A204.1 (cell line): Measurements from ENCODE around the gene ARFGAP2.
"Not testable (repeated sequence)": the region's sequence is repeated elsewhere in the genome, so short reads cannot be mapped to it uniquely, and the experiment has no call there.

Source experiments
- FAIRE-seq: peaks from 2 replicates; lab custom pipeline; 2012; peaks lifted over from hg19 to GRCh38; lab: Jason Lieb, UNC

Gene ARFGAP2

DNA sequence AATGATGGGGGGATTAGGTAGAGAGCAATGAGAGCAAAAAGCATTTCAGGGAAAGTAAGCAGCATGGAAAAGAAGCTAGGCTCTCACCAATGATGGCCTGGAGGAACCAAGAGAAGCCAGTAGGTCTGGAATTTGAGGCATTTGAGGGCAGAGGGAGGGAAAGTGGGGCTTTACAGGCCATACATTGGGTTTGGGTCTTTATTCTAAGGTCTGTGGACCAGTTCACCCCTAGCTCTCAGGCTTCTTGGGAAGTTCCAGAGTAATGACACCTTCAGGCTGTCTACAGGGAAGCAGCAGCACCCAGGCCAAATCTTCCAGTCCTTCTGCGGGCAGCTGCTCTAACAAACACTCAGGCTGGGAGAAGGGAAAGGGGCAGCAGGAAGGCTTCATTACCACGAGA lies 29.4 kb downstream of the ARFGAP2 start:
- FAIRE-seq = no peak

DNA sequence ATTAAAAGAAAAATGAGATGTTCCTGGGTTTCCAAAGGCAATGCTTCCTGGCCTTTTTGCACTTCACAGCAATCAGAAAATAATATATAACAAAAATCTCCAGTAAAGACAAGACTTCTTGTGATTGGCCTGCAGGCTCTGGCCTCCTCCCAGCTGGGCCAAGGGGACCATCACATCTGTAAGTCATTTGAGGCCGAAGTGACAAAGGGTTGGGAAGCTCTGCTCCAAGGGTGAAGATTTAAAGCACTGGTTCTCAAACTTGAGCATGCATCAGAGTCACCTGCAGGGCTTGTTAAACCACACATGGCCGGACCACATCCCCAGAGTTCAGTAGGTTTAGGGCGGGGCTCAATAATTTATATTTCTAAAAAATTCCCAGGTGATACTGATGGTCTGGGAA lies 32.1 kb downstream of the ARFGAP2 start:
- no peak for FAIRE-seq

DNA sequence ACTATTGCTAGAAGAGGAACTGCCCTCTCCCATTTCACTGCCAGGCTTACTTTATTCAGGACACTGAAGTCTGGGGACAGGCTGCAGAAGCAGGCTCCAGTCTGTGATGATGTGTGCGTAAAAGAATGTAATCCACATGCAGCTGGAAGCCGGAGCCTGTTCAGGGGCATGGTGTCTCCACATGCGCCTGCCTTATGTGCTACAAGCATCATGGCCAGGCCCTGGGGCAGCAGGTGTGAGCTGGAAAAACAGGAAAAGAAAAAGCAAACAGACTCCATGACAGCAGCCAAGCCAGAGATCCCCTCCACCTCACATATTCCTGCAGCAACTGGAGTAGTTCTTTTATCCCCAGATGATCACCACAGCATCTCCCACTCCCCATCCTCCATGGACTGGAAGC lies 33.4 kb downstream of the ARFGAP2 start:
- no peak for FAIRE-seq

DNA sequence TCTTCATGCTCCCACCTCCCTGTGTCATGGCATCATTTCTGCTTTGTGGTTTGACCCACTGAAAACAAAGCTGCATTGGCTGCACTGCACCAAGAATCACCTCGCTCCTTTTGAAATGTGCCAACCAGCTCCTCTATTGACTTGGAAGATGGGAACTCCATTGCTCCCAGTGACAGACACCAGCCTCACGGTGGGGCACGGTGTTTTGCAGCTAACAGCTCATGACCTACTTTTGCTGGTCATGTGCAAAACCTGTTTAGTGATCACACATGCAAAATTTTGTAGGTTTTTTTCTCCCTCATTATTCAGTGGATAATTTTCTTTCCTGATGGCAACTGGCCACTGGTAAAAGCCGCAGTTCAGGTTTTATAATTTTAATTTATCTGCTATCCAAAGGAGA lies 36.8 kb downstream of the ARFGAP2 start:
- no peak for FAIRE-seq

DNA sequence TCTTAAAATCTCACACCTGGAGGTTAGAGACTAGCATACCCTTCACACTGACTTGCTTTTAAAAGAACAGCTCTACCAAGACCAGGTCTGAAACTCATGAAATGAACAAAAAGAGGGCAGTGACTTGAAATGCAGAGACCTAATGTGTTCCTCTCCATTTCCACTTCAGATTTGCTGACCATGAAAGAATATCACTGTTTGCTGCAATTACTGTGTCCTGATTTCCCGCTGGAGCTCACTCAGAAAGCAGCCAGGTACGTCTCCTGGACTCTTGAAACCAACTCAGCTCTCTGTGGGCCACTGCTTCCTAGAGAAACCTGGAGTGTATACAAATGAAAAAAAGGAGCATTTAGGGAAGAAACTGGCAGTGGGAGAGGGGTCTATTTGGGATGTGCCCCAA lies 39.2 kb downstream of the ARFGAP2 start:
- FAIRE-seq = no peak

DNA sequence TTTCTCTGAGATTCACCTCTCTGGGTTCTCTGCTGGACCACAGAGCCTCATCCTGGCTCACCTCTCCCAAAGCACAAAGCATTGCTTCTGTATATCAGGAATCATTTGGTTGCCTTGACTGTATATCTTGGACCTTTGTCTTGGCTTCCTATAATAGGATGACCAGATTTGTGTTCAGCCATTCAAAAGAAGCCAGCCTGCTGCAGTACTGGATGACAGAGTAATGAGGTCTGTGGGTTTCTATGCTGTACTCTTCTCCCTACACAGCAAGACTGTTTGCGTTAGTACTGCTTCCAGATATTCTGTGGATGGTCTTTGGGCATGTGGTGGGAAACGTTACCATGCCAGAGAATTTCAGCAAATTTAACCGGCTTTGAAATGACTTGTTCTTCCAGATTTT lies 39.8 kb downstream of the ARFGAP2 start:
- FAIRE-seq = no peak

DNA sequence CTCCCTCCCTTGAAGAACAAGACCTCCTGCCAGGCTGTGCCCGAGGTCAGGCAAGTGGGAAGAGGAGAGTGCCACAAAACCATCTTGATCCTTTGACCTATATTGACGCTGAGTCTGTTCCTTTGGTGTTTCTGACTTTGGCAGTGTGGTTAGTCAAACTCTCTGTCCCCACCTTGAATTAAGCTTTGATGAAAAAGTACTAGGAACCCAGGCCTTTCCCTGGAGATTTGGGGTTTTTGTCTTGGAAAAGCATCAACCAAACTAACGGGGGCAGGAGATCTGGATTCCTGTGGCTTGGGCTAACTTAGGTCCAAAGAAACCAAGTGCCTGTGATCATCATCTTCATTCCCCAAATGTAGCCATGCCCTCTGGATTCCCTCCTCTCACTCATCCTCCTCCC lies 40.4 kb downstream of the ARFGAP2 start:
- FAIRE-seq = no peak

DNA sequence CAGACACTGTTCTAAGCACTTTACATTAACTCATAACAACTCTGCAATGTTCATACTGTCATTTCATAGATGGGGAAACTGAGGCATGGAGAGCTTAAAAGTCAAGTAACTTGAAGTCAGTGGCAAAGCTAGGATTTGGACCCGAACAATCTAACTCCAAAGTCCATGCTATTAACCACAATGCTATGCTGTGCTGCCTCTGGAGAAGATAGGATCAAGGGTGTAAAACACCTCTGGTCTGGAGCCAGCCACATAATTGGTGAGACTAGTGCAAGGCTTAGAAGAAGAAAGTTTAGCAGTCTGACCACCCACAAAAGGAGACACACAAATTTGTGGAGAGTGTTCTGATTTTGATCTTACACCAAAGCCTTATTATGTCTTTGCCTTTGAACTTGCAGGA lies 43.7 kb downstream of the ARFGAP2 start:
- FAIRE-seq = no peak

DNA sequence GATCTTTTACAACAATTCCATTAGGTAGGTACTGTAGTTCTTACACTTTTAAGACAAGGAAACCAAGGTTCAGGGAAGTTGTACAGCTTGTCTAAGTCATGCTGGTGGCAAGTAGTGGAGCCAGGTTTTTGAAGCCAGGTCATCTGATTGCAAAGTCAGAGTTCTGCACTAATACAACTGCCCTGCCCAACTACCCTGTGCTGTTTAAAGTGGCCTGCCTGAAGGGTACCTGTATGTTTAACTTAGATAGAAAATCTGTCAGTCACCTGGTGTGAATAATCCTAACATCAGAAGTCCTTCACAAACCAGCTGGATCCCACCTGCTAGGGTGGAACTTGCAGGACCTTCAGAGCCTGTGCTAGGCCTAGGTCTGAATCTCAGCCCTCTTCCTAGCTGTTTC lies 44.2 kb downstream of the ARFGAP2 start:
- no peak for FAIRE-seq

DNA sequence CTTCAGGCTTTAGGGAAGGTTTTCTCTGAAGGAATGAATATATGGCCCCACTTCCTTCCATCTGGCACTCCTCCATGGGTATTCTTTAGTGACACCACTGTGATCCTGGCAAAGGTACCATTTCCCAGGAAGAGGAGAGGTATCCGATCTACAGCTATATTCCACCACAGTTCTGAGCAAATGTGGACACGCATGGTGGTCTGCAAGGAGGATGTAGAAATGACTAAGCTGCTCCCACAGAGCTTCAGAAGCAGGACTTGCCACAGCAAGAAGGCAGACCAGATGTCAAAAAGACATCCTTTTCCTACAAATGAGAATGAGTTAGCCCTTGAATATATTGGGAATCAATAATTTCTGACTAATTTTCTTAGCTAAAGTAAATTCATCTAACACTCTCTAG lies 45.5 kb downstream of the ARFGAP2 start:
- FAIRE-seq = no peak

DNA sequence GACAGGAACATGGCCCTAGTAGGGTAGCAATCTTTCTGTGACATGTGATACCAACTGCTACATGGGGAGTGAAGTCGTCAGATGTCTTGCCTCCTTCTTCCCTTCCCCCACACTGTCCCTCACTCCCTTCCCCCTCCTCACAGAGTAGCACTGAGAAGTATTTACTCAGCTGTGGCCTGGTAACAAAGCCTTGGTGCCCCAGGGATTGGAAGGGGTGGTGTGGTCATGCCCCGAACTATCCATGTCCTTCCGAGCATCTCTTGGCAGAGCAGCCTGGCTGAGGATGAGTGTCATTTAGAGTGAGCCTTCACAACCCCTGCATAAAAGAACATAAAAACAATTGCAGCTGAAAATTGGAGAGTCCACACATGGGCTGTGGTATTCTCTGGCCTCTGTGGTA lies 46.1 kb downstream of the ARFGAP2 start:
- FAIRE-seq = no peak

DNA sequence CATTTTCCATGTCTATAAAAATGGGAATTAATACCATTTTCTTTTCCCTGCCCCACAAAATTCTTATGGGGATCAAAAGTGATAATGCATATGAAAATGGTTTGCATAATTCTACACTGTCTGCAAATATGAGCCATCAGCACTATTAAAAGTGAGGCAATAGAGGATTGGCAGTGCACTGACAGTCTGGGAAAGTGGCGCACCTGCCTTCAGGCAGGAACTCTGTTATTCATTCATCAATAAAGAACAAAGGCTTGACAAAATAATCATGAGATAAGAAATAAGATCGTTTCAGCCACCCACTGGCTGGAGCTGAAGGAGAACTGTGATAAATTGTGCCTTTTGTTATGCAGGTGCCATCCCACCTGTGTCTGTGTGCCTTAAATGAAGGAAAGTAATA lies 49.5 kb downstream of the ARFGAP2 start:
- FAIRE-seq = no peak

DNA sequence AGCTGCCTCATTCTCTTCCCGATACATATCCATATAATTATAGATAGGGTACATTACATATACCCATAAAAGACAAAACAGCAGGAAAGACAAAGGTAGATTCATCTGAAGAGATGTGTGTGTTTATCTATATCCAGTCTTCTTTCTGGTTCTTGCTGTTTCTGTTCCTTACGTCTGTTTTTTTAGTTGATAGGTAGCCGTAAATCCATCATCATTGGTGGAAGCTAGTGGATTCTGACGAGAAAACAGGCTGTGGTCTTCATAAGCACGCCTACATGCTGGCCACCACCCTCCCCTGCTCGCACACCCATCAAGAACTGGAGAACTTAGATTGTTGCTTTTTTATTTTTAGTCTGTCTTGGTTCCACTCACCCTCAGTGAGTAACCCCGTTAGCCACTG lies 51.6 kb downstream of the ARFGAP2 start:
- FAIRE-seq = no peak

DNA sequence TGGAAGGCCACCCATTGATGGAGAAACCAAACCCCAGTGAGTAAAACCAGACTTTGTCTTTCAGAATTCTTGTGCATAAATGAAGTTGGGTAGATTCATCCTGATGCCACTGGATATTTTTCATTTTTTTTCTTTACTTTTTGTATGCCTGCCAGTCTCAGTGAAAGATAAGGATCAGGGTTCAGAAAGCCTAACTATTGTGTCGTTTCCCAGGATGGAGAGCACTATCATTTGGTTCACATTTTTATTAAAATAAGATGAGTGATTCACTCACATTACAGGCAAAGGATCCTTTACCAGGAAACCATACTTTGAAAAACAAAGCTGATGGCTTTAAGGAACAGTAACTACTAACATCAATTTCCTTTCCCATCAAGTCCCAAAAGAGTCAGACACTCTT lies 52.0 kb downstream of the ARFGAP2 start:
- no peak for FAIRE-seq

DNA sequence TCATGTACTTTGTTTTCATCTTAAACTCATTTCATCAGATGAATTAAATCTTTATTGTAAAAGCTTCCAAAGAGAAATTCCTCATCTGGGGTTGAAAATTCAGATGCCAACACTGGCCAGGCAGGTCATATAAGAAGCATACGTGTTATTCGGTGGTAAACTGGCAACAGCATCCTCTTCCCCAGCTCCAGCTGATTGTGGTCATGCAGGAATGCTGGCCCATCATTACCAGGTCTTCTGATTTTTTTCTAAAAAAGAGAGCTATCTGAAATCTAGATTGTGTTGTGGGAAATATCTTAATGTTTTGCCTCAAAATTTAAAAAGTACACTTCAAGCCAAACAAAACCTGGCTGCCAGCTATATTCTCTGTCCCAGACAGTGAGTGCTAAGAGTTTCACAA lies 53.6 kb downstream of the ARFGAP2 start:
- no peak for FAIRE-seq

DNA sequence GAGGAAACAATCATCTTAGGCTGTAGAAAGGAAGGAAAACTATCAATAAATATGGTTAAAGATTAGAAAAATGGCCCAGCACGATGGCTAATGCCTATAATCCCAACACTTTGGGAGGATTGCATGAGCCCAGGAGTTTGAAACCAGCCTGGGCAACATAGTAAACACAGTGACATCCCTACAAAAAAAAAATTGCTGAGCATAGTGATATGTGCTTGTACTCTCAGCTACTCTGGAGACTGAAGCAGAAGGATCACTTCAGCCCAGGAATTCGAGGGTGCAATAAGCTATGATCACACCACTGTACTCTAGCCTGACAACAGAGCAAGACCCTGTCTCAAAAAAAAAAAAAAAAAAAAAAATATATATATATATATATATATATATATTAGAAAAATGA lies 54.9 kb downstream of the ARFGAP2 start:
- no peak for FAIRE-seq

DNA sequence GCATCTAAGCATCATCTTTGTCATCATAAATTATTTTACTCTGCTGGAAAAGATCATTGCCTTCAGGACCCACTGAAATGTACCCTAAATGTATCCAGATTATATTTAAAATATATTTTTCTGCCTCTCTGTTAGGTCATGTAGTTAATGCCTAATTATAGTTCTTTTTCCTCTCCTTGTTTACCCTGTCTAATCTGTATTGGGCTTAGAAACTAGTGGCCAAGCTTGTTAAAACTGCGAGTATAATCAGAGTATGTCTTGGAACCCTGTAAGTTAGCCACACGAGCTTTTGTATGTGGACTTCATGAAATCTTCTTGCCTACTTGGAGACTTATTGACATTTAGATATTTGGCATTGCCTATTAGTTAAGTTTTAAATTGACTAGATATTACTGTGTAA lies 55.6 kb downstream of the ARFGAP2 start:
- no peak for FAIRE-seq

DNA sequence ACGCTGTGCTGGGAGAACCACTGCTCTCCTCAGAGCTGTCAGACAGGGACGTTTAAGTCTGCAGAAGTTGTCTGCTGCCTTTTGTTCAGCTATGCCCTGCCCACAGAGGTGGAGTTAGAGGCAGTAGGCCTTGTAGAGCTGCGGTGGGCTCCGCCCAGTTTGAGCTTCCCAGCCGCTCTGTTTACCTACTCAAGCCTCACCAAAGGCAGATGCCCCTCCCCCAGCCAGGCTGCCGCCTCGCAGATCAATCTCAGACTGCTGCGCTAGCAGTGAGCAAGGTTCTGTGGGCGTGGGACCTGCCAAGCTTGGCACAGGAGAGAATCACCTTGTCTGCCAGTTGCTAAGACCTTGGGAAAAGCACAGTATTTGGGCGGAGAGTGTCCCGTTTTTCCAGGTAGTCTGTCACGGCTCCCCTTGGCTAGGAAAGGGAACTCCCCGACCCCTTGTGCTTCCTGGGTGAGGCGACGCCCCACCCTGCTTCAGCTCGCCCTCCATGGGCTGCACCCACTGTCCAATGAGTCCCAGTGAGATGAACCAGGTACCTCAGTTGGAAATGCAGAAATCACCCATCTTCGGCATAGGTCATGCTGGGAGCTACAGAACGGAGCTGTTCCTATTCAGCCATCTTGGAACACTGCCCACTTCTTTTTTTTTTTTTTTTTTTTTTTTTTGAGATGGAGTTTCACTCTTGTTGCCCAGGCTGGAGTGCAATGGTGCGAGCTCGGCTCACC lies 57.6 kb downstream of the ARFGAP2 start:
- not testable (repeated sequence) for FAIRE-seq
